Activated CD4-positive, alpha-beta T cell treated with anti-CD3 and anti-CD28 coated beads, Interleukin-2, Interleukin-6, amounts not matched to agents 100 ng/mL and 50 ng/mL, durations not matched to agents 16 hours and 8 hours (primary cell): ENCODE results near the gene PBX1.
"Not testable (repeated sequence)": the region's sequence is repeated elsewhere in the genome, so short reads cannot be mapped to it uniquely, and the experiment has no call there.

Experiments used
- DNase-seq: peaks from one replicate; pipeline ENCODE4 v3.0.0-alpha.2; 2020

PBX1 gene

DNA sequence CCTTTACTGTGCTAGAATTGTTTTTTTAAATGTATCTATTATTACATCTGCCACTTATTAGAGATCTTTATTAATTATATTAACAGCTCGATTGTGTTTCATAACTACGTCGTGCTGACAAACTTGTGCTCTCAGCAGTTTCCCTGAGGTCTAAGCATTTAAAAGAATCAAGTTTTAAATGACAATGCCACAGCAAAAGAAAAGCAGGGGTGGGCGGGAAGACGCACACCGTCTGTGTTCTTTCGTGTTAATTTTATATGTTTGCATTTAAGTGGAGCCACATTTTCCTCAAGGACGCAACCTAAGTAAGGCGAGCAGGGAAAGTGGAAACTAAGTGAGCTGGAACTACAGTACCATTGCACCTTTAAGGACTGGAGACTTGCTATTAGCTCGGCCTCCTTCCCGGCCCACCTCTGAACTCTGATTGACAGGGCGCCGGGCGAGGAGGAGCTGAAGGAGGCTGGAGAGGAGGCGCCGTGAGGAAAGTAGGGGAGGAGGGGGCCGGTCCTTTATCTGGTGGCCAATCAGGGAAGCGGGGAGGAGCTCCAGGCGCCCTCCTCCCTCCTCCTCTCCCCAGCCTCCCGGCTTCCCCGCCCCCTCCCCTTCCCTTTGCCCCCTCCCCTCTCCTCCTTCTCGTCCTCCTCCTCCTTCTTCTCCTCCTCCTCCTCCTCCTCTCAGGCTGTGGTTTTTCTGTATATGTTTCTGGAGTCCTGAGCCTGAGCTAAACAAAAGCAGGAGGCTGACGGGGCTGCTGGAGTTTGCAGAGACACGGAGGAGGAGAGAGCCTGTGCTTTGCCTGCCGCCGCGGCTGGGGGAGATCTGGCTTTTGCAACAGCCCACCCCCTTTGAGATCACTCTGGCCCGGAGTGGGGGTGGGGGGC, at the start of gene PBX1:
Gene PBX1, plus strand, starts transcription at position 724 of the 881 bp plus-strand sequence.
- peak; percentile 83 for DNase-seq

DNA sequence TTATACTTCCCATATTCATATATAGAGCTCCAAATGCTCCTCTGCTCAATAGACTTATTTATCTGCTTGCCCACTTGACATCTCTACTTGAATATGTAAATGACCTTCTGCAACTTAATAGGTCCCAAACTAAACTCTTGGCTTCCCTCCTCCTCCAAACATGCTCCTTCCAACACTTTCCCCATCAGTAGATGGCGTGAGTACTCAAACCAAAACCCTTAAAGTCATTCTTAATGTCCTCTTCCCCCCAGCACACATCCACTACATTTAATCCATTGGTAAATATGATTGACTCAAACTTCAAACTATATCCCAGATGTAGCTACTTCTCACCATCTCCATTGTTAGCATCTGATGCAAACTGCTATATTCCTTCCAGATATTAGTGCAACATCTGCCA, 48.5 kb upstream of the PBX1 start:
- DNase-seq, result no peak

DNA sequence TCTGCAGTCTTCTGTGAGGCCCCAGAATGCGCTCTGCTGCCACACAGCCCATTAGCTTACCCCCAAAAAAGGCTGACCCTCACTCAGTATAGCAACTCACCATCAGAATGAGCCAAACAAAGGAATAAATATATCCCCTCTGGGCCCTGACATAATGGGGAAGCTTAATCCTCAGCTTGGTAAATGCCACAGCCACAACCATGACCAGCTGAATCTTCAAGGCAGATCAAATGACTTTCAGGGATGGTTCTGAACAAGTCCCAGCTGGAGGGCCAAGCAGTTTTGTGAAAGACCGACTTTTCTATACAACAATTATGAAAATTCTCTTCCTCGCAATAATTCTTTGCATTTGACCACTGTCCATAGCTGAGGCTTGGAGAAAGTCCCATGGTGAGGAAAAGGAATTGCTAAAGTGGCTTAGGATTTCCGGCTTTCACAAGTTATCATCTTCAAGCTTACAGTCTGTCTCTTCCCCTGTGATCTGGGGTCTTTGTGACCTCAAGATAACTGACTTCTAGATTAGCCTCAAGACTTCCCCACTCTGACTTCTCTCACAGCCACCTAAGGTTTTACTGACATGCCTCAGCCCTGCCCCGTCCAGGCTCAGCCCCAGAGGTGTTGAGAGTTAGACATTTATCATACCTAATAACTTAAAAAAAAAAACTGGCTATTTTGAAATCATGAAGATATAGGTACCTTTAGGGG, 47.8 kb upstream of the PBX1 start:
- DNase-seq, result no peak

DNA sequence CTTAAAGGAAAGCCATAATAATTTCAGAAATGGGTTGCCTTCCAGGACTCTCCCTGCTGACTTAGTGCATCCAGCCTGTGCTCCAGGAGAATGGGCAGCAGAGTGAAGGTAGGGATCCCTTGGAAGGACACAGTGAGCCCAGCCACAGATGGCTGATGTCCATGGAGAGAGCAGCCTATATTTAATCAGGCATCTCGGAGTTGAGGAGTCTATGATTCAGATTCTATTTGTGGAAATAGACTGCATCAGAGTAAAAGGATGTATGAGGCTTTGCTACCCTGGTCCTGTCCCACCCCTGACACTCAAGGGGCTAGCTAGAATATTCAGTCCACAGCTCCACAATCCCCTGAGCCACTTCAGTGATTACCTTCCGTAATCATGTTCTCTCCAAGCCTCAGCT, 43.8 kb upstream of the PBX1 start:
- no peak for DNase-seq

DNA sequence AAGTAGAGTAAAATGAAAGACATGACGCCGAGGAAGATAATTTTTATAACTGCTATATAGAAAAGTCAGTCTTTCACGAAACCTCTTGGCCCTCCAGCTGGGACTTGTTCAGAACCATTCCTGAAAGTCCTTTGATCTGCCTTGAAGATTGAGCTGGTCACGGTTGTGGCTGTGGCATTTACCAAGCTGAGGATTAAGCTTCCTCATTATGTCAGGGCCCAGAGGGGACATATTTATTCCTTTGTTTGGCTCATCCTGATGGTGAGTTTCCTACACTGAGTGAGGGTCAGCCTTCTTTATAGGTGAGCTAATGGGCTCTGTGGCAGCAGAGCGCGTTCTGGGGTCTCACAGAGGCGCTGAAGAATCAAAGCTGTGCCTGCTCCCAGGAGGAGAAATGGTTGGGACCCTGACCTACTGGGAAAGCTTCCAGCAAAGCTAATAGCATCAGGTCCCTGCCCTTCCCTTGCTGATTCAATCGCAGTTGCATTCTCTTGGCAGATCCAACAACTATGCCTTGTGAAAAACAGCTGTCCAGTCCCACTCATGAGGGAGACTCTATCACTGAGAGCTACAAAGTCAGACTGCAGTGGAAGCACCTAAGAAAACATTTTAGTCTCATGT, 43.2 kb upstream of the PBX1 start:
- DNase-seq, result no peak

DNA sequence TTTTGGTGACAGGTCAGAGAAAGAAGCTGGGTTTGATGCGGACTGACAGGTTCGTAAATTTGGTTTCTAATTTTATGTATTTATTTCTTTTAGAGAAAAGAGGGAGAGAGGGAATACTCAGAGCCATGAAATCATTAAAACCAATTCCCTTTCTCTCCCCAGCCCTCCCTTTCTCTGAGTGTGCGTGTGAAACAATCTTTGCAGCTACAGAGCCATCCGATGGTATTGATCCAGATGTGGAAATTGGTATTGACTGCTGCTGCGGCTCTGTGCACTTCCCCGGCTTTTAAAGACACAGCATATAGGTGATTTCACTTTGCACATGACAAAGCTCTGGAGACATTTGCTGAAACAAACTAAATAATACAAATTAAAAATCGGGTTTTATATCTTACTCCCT, 42.4 kb upstream of the PBX1 start:
- no peak for DNase-seq

DNA sequence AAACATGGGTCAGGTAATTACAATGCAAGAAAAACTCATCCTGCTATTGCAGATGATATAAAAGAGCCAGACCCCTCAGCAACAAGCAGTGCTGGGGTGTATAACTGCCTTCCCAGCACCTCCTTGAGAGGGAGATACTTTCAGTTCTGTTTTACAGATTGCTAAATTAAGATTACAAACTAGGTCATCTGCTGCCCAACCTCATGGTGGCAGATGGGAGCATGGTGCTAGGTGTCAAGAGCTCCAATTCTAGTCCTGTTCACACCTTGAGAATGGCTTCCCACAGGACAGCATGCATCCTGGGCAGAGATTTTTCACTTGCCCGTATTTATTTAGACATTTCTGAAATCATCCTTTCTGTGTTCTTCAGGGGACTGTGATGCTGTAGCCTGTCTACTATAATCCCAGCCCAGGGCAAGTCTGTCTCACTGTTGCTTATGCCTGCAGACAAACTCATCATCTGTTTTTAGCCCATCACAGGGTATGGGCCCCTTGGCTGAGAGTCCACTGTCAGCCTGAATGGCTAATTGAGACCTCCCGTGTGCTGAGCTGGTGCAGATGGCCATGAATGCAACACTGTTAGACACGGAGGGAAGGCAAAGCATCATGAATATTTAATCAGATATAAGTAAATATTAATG, 40.2 kb upstream of the PBX1 start:
- no peak for DNase-seq

DNA sequence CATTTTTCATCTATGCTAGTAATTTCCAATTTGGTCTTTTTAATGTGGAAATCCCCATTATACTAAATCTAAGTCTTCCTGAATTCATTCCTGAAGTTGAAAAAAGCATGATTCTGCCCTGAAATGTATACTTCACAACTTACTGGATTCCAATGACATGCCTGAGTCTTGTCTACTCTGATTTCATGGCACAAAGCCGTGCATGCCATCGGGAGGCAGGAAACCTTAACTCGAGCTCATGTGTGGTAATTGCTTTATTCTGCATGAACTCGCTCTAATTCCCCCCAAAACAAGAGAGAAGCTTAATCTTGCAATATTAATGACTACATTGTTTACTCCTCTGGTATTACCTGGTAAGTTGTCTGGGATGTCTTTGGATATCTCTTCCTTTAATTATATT, 39.6 kb upstream of the PBX1 start:
- DNase-seq, result no peak

DNA sequence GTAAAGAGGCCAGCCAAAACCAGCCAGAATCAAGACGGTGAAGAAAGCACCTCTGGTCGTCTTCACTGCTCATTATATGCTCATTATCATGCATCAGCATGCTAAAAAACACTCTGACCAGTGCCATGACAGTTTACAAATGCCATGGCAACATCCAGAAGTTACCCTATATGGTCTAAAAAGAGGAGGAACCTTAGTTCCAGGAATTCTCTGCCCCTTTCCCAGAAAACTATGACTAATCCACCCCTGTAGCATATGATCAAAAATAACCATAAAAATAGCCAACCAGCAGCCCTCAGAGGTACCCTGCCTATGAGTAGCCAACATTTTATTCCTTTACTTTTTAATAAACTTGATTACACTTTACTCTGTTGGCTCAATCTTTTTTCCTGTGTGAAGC, 34.2 kb upstream of the PBX1 start:
- no peak for DNase-seq

DNA sequence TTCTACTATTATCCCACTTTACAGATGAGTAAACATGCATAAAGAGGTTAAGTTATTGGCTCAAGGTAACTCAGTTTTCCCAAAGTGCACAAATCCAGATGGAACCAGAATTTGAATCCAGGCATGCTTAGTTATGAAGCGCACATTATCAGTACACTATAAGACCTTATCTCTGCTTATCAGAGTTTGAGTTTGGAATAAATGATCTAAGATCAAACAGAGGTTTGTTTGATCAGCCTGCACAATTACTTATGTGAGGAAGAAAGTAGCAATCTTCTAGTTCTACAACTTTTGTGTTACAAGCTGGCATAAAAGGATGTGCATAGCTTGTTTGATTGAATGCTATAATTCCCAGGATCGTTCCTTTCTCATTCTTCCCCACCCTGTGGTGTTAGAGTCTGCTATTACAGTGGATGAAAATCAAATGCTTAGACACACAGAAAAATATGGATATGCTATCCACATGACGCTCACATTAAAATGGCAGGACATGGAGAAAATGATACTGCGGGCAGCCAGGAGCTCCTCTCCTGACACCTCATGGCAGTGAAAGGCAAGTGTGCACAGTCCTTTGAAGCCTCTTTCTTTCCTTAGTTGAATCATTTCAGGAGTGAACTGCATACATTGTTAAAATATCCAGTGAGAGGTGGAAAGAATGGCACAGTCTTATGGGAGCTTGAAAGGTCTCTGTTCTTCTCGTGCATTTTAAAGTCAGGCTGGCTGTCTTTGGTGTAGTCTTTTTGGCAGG, 23.9 kb upstream of the PBX1 start:
- DNase-seq, result no peak

DNA sequence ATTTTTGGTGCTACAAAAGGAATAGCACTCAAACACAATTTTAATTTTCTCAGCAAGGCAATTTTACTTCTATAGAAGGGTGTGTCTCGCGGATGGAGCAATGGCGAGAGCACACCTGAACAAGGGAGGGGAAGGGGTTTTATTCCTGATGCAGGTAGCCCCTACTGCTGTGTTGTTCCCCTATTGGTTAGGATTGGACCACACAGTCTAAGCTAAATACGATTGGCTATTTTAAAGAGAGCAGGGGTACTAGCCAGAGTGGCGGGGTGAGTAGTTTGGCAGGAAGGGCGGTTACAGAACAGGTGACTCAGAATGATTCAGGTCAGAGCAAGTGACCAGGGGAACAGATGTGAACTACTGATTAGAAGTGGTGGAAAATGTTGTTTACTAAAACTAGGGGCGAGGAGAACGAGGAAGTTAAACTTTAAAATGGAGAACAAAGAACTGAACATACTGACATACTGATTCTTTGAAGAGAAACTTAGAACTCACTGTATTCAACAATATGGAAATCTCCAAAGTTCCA, 6.5 kb upstream of the PBX1 start:
- DNase-seq, result not testable (repeated sequence)

DNA sequence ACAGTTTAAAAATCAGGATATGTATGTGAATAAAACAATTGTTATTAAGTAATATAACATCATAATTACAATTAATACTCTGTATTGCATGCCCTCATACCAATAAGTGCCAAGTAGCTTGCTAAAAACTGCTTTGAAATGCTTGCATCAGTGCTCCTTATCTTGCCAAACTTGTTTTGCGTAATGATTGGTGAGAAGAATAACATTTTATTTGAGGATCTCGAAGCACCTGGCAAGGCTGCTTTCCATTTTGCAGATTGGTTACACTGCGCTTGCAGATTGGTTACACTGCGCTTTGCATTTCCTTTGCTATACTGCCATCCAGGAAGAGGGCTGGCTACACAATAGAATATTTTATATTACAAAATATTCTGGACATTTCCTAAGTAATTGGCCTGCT, 1.7 kb upstream of the PBX1 start:
- DNase-seq, result no peak

DNA sequence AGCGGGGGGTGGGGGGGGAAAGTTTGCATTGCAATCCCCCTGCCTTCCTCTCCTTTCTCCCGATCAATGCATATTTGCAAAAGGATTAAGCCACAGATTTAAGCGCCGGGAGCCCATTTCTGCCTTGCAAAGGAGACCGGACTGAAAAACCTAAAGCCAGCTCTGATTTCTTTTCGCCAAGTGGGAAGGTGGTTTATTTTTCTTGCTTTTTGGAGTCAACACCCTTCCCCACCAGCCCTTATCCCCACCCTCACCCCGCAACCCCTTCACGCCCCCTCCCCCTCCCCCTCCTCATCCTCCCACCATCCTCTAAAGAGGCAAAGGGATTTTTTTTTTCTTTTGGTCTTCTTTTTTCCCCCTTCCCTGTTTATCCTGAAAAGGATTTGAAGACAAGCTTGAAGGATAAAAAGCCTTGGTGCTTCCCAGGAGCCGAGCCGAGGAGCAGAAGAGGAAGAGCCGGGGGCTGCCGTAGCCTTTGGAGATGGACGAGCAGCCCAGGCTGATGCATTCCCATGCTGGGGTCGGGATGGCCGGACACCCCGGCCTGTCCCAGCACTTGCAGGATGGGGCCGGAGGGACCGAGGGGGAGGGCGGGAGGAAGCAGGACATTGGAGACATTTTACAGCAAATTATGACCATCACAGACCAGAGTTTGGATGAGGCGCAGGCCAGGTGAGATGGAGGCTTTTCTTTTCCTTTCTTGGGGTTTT, 513 bp downstream of the PBX1 start:
- peak; percentile 1 for DNase-seq

DNA sequence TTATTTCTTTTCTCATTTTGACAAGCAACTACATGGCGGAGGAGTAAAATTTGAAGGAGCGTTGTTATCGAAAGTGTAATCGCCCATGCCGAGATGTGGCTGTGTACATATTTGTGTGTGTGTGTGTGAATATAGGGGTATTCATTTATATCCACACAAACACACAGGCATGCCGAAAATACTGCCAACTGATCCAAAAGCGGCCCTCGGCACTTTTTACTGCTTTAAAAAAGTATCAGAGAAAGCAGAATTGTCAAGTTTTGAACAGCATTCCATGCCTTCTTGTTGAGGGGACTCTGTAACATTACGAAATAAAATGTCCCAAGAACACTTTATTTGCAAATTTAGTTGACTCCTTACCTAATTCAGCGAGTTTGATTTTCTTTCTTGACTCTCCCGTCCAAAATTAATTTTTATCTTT, 1.1 kb downstream of the PBX1 start:
- no peak for DNase-seq

DNA sequence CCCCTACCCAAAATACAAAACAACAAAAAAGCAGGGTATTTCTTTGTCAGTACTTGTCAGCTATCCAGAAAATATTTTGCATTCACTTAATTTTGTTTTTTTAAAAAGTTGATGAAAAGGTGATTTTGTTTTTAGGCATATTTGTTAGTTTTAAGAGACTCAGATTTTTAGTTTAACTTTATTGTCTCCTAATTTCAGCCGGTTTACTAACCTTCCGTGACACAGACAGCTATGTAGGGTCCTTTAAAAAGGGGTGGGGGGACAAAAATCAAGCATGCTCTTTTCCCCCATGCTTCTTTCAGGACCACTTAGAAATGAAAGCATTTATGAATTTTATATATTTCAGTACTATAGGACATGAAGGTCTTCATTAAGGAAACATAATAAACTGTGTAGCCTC, 1.6 kb downstream of the PBX1 start:
- no peak for DNase-seq

DNA sequence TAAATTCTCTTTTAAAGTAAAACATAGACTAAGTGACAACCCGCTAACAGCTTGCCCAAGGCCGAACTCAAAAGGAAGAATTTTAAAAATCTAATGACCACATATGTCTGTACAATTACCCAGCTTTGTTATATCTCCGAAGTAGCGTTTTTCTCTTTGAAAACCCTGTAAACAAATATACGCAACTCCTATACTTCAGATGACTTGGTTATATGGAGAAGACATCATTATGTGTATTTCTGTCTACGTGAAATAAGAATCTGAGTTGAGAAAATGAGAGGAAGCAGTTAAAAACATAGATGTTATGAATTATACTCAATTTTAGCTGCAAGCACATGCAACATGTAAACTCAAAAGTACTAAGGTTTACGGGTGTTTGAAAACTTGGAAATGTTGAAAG, 2.0 kb downstream of the PBX1 start:
- DNase-seq, result no peak

DNA sequence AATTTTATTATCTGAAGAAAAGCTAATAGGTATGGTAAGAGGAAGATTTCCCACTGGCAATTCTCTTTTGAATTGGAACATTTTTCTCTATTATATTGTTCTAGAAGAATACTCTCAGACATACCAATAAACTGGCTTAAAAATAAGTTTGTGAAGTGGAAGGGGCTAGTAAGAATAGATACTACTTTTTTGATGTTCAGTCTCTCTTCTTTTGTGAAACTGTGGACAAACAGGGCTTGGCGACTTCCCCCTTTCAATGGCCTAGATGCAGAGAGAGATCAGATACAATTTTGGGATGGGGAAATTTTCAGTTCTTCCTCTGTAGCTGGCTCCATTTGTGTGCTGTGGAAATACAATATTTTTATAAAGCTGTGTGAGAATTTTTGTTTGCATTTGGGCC, 2.5 kb downstream of the PBX1 start:
- no peak for DNase-seq

DNA sequence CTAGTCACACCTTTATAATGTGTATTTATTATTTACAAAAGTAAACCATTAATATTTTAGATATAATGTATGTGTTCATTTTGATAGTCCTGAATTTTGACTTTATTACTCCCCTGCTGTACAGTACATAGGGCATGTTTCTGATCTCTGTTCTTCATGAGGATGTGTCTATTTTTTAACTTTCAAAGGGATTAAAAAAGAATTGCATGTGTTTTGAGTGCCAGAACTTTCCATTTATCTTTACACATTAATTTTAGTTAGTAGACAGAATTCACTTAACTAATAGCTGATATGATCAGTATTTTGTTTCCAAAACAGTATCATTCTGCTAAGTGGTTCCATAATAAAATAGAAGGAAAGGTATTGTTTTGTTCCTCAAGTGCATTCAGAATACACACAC, 3.1 kb downstream of the PBX1 start:
- DNase-seq, result no peak

DNA sequence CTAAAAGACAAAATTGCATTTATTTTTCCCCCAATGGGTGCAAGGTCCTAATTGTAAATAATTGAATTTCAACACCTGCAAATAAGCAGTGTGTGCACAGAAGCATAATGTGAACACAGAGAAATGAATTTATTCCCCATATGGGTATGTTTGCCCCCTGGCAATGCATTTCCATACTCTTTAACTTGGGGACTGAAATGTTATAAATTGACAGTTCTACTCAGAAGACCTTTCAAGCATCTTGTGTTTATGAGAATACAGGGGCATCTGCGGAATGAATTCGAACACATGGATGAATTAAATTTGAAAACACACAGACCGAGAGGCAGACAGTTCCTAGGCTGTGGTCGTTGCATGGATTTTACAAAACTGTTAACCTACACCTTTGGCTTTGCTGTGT, 3.5 kb downstream of the PBX1 start:
- no peak for DNase-seq

DNA sequence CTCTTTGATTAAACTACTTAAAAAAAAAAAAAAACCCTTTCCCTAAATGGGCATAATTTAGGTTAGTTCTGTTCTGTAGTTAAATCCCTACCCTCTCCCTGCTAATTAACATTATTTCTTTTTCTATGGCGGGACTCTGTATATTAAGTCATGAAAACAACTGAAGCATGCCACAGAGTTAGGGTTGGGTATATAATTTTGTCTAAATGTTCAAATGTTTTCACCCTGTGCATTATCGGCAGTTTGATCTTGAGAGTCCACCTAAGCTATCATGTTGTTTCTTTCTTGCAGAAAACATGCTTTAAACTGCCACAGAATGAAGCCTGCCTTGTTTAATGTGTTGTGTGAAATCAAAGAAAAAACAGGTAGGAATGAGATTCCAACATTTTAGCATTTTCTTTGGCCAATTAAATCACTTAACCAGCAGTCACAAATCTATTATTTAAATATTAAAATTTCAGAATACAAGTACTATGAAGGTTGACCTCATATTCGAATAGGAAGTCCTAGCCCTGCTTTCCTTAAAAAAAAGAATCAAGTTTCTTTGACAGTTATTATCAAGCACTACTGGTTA, 4.0 kb downstream of the PBX1 start:
- DNase-seq, result no peak

DNA sequence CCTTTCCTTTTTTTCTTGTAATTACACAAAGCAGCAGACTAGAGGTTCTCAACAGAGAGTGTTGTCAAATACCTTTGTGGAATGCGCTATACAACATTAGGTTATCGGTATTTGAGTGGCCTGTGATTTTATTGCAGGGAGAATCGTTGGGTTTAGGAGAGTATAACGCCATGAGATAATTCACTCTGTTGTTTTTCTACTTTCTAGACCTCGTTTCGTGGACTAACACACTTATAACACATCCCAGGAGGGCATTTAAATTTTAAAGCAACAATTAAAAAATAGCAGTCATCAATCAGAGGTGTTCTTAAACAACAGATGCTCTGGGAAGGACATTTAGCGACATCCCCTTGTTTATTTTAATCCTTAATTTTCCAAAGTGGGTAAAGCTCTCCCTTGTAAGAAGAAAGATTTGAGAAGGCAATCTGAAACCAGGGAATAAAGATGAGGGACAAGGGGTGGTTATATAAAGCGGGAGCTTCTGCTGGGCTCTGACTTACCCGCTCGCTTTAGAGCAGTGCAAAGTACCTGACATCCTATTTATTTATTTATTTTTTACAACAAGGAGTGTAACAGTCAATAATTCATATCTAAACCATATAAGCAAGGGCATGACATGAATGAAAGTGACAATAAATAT, 4.9 kb downstream of the PBX1 start:
- no peak for DNase-seq
